SK-N-SH (cell line): ENCODE data around the gene HOXD13. TPM values are rescaled to one million over a fixed set of nuclear protein-coding genes. Genes with fewer than 3 reads are reported as not detected.
A peak's percentile ranks its signal among the peaks of the same experiment; 100 is the strongest.

Experiments
- CTCF ChIA-PET: fragments of 300-600, 350-600 bp; formaldehyde crosslinking; extraction: SDS; loops from one replicate; lab custom pipeline; 2021; lab: Yijun Ruan, JAX
- POLR2A ChIA-PET: fragments of 350-600 bp; sonication (Branson Sonifier 250); formaldehyde crosslinking; extraction: SDS; loops from one replicate; lab custom pipeline; 2020; ENCODE audit warnings: antibody characterized with exemption, inconsistent platforms; lab: Yijun Ruan, JAX
- DNase-seq: peaks from one replicate; pipeline ENCODE4 v3.0.0; 2012
- H2AFZ ChIP-seq: fragments of 200-600 bp; sonication (generic); 2 replicates; pipeline ENCODE4 v1.8.1; 2016; ENCODE audit warnings: antibody characterized with exemption, mild to moderate bottlenecking, low read depth
- H3F3A ChIP-seq: fragments of 200-600 bp; sonication (generic); replicated peaks from 2 replicates; pipeline ENCODE3; 2016; ENCODE audit warnings: antibody characterized with exemption, mild to moderate bottlenecking; ENCODE audit not compliant: insufficient read depth
- H3K27ac ChIP-seq, 2 experiments: fragments of 200-500 bp in 1 of 2; fragments of 200-600 bp in 1 of 2; sonication (Bioruptor generic) in 1 of 2; sonication (generic), shearing (Covaris generic) in 1 of 2; 2 replicates each; pipeline versions ENCODE4 v1.5.1 to v1.6.1; 2014 to 2016; ENCODE audit warnings: low read depth in 2 of 2, inconsistent platforms in 1 of 2, low read length in 1 of 2, mild to moderate bottlenecking in 1 of 2, mixed read lengths in 1 of 2
- H3K27me3 ChIP-seq: fragments of 200-600 bp; sonication (generic), shearing (Covaris generic); 2 replicates; pipeline ENCODE4 v1.6.1; 2016; ENCODE audit warnings: mixed run types; ENCODE audit not compliant: insufficient read depth
- H3K36me3 ChIP-seq, 2 experiments: fragments of 200-500 bp in 1 of 2; fragments of 200-600 bp in 1 of 2; sonication (Bioruptor generic) in 1 of 2; sonication (generic) in 1 of 2; replicated peaks in 1 of 2; 2 replicates each; pipeline versions ENCODE3 to v1.5.1; 2014 to 2016; ENCODE audit warnings: low read length in 1 of 2, mild to moderate bottlenecking in 1 of 2; ENCODE audit not compliant: insufficient read depth in 2 of 2, control insufficient read depth in 1 of 2
- H3K4me1 ChIP-seq, 2 experiments: fragments of 200-500 bp in 1 of 2; fragments of 200-600 bp in 1 of 2; sonication (Bioruptor generic) in 1 of 2; sonication (generic), shearing (Covaris generic) in 1 of 2; 2 replicates each; pipeline versions ENCODE4 v1.5.1 to v1.6.1; 2014 to 2016; ENCODE audit warnings: low read depth in 1 of 2, low read length in 1 of 2, mixed run types in 1 of 2; ENCODE audit not compliant: insufficient read depth in 2 of 2, control insufficient read depth in 1 of 2
- H3K4me2 ChIP-seq: fragments of 200-600 bp; sonication (generic), shearing (Covaris generic); 2 replicates; pipeline ENCODE4 v1.6.1; 2017; ENCODE audit warnings: mixed run types
- H3K4me3 ChIP-seq, 2 experiments: fragments of 200-500 bp in 1 of 2; fragments of 200-600 bp in 1 of 2; sonication (Bioruptor generic) in 1 of 2; sonication (generic), shearing (Covaris generic) in 1 of 2; 2 replicates each; pipeline versions ENCODE4 v1.5.1 to v1.8.1; 2014 to 2016; ENCODE audit warnings: low read depth in 2 of 2, inconsistent platforms in 1 of 2, low read length in 1 of 2, mild to moderate bottlenecking in 1 of 2, mixed read lengths in 1 of 2, moderate library complexity in 1 of 2
- H3K79me2 ChIP-seq: fragments of 200-600 bp; sonication (generic); 2 replicates; pipeline ENCODE4 v1.8.1; 2017; ENCODE audit warnings: mild to moderate bottlenecking; ENCODE audit not compliant: insufficient read depth
- H3K9ac ChIP-seq: fragments of 200-600 bp; sonication (generic); 2 replicates; pipeline ENCODE4 v1.6.1; 2017; ENCODE audit warnings: mixed run types
- H3K9me2 ChIP-seq: fragments of 200-600 bp; sonication (generic); 2 replicates; pipeline ENCODE4 v1.6.1; 2017; ENCODE audit warnings: mixed run types
- H3K9me3 ChIP-seq: fragments of 200-600 bp; sonication (generic); 2 replicates; pipeline ENCODE4 v1.6.1; 2017; ENCODE audit warnings: mixed run types, mild to moderate bottlenecking, moderate library complexity
- H4K20me1 ChIP-seq: fragments of 200-600 bp; sonication (generic); 2 replicates; pipeline ENCODE4 v1.6.1; 2017; ENCODE audit warnings: mild to moderate bottlenecking, mixed run types; ENCODE audit not compliant: insufficient read depth
- EZH2phosphoT487 ChIP-seq: fragments of 200-600 bp; sonication (generic); IDR thresholded peaks from 2 replicates; pipeline ENCODE4 v1.6.1; 2017; ENCODE audit warnings: low read depth, mixed run types, mild to moderate bottlenecking, antibody characterized with exemption, moderate library complexity, borderline replicate concordance
- FOSL2 ChIP-seq: IDR thresholded peaks from 2 replicates; pipeline ENCODE4 v1.4.0; 2012; ENCODE audit warnings: low read depth, mild to moderate bottlenecking, moderate library complexity, borderline replicate concordance
- FOXM1 ChIP-seq: IDR thresholded peaks from 2 replicates; pipeline ENCODE4 v1.4.0; 2012; ENCODE audit warnings: low read depth, mild to moderate bottlenecking
- IRF3 ChIP-seq: fragments of 150-350 bp; IDR thresholded peaks from 2 replicates; pipeline ENCODE4 v1.6.1; 2016; ENCODE audit warnings: mild to moderate bottlenecking, low read depth, low read length
- PBX3 ChIP-seq: IDR thresholded peaks from 2 replicates; pipeline ENCODE4; 2012
- POLR2AphosphoS5 ChIP-seq: IDR thresholded peaks from 2 replicates; pipeline ENCODE4 v1.6.1; 2012; ENCODE audit warnings: low read depth, low read length
- RXRA ChIP-seq: IDR thresholded peaks from 2 replicates; pipeline ENCODE4 v1.4.0; 2012; ENCODE audit warnings: low read depth, mild to moderate bottlenecking, borderline replicate concordance
- TAF1 ChIP-seq: IDR thresholded peaks from 2 replicates; pipeline ENCODE4 v1.6.1; 2012; ENCODE audit warnings: low read depth, mild to moderate bottlenecking, low read length, moderate library complexity, borderline replicate concordance
- TEAD4 ChIP-seq: IDR thresholded peaks from 2 replicates; pipeline ENCODE4 v1.4.0; 2012; ENCODE audit warnings: mild to moderate bottlenecking, borderline replicate concordance; ENCODE audit not compliant: insufficient read depth
- USF1 ChIP-seq: IDR thresholded peaks from 2 replicates; pipeline ENCODE4 v1.4.0; 2012; ENCODE audit warnings: low read depth, borderline replicate concordance
- YY1 ChIP-seq: IDR thresholded peaks from 2 replicates; pipeline ENCODE4 v1.4.0; 2012; ENCODE audit warnings: low read depth, mild to moderate bottlenecking
- WGBS: methylation state at CpG from one replicate; pipeline ENCODE4 v1.1.6; 2017; ENCODE audit warnings: low lambda C conversion rate; 5-methylcytosine and 5-hydroxymethylcytosine counted together
- polyA plus RNA-seq, 3 experiments: library from polyadenylated mRNA; depleted of rRNA; stranded (reverse); fragments of >200 nt; gene quantifications; 2 replicates each; pipeline ENCODE4 v1.2.3, GENCODE V29; 2012

The HOXD13 gene
- polyA plus RNA-seq, 1 of the 3 experiments (the other 2 are of a cell fraction) = not detected

- Histone ChIP-seq H2AFZ (no peak overlapping the region), H3K4me3 (no peak overlapping the region), H4K20me1 (no peaks in the 10 kb centered on the region), H3K4me1 (peaks cover 0 to 13% of the 10 kb centered on the region in 2 experiments; a peak in 2 of 4 replicates), H3K9ac (no peak overlapping the region), H3F3A (peaks cover 11% of the 10 kb centered on the region), H3K9me2 (no peaks in the 10 kb centered on the region), H3K4me2 (peak overlapping the region; percentile 63; the same call in 1 of the 2 replicates), H3K27me3 (peaks cover 86% of the 10 kb centered on the region), H3K27ac (no peak overlapping the region), H3K79me2 (no peaks in the 10 kb centered on the region), H3K9me3 (no peaks in the 10 kb centered on the region), H3K36me3 (no peaks in the 10 kb centered on the region)
- DNase-seq = no peak
- WGBS = 53% methylated on average over 24 of the region's 25 CpGs
- POLR2A ChIA-PET = interaction anchor here (0.7 kb wide), 1 partner anchor 1023 kb away, joined by 3 read pairs; no protein-coding TSS in a partner anchor
- CTCF ChIA-PET = interaction anchor here (0.7 to 17.7 kb wide), 11 partner anchors 8 to 1032 kb away, joined by 3 to 264 read pairs (median 4); partner anchors contain the start of genes HOXD10, HOXD12, HOXD13 and HOXD9
- no peak for TF ChIP-seq USF1
- no peak for TF ChIP-seq IRF3
- no peak for TF ChIP-seq PBX3
- TF ChIP-seq RXRA = no peak
- TF ChIP-seq FOSL2 = no peak
- no peak for TF ChIP-seq TEAD4
- TF ChIP-seq EZH2phosphoT487 = no peak
- TF ChIP-seq FOXM1 = no peak
- TF ChIP-seq TAF1 = no peak
- TF ChIP-seq POLR2AphosphoS5 = no peak
- TF ChIP-seq YY1 = no peak
Measured at GRCh38 chr2:176105730-176106580, 13.4 kb downstream of the HOXD13 start.
